SK-N-SH (cell line): ENCODE results near the gene ATR.

ENCODE experiments used
- CTCF ChIP-seq: fragments of 200-600 bp; sonication (generic); IDR thresholded peaks from 2 replicates; pipeline ENCODE4 v1.6.1; 2017; ENCODE audit warnings: antibody characterized with exemption, mild to moderate bottlenecking, moderate library complexity
- ELF1 ChIP-seq: IDR thresholded peaks from 2 replicates; pipeline ENCODE4 v1.4.0; 2012
- EZH2phosphoT487 ChIP-seq: fragments of 200-600 bp; sonication (generic); IDR thresholded peaks from 2 replicates; pipeline ENCODE4 v1.6.1; 2017; ENCODE audit warnings: low read depth, mixed run types, mild to moderate bottlenecking, antibody characterized with exemption, moderate library complexity, borderline replicate concordance
- TAF1 ChIP-seq: IDR thresholded peaks from 2 replicates; pipeline ENCODE4 v1.6.1; 2012; ENCODE audit warnings: low read depth, mild to moderate bottlenecking, low read length, moderate library complexity, borderline replicate concordance

DNA sequence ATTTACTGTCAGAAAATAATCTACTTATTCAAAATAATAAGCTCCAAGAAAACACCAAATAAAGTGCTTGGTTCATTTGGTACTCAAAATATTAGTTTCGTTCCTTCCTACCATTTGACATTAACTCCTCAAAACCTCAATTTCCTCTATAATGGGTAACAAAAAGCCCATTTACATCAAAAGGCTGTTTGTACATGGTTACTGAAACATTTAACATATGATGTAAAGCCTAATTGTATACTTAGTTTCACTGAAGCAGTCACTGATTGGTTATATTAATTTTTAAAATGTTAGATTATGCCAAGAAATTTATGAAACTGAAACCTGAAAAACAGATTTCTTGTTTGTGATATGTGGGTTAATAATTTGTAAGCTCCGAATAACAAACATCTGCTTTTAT, 145.4 kb downstream of the ATR start:
- TF ChIP-seq CTCF (no peak), ELF1 (no peak), EZH2phosphoT487 (no peak), TAF1 (no peak)
